GM12874 (cell line): ENCODE results near the gene PTPRZ1.

Source experiments
- TF ChIP-seq, protein P1 (sequence below): IDR thresholded peaks from 2 replicates; pipeline ENCODE4 v1.5.1; 2011; ENCODE audit warnings: low read depth, mild to moderate bottlenecking, control low read depth, low read length, moderate library complexity; ENCODE audit not compliant: insufficient read depth

The PTPRZ1 gene

DNA sequence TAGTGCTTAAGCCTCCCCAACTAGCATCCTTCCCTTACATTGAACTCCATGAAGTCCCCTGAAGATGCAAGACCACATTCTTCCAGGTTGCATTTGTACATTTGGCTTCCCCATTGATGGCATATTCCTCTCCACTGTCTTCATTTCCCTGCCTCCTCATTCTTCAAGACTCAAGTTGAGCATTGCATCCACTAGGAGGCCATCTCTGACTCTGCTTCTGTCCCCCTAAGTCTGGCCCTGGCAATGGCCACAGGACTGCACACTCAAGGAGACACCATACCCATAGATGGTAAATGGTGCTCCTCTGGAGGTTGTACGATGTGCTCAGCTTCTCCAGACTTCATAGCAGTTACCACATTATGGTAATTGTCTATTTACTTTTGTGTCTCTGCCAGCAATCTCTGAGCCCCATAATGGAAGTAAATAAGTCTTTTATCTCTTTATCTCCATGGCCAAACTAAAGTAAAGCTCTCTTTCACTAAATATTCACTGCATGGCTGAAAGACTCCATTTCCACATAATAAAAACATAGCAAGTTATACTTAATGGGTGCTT is 112.6 kb downstream of the PTPRZ1 start:
- TF ChIP-seq, protein P1, sequence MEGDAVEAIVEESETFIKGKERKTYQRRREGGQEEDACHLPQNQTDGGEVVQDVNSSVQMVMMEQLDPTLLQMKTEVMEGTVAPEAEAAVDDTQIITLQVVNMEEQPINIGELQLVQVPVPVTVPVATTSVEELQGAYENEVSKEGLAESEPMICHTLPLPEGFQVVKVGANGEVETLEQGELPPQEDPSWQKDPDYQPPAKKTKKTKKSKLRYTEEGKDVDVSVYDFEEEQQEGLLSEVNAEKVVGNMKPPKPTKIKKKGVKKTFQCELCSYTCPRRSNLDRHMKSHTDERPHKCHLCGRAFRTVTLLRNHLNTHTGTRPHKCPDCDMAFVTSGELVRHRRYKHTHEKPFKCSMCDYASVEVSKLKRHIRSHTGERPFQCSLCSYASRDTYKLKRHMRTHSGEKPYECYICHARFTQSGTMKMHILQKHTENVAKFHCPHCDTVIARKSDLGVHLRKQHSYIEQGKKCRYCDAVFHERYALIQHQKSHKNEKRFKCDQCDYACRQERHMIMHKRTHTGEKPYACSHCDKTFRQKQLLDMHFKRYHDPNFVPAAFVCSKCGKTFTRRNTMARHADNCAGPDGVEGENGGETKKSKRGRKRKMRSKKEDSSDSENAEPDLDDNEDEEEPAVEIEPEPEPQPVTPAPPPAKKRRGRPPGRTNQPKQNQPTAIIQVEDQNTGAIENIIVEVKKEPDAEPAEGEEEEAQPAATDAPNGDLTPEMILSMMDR, result no peak

DNA sequence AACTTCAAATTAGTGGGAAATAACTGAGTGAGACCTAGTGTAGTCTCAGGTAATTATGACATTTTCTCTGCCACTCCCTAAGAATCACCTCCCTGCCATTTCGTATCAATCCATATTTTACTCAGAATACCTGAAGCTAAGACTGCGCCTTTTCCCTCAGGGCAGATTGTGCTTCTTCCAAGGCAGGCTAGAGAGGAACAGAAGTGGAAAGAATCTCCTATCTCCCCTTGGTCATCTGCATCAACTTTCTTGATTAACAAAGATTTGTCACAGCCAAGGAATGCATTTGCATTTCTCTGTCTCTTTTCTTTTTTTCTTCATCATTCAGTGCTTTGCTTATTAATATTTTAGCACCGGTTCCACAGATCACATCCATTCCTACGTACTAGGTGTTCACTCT is 119.1 kb downstream of the PTPRZ1 start:
- TF ChIP-seq, protein P1, result no peak

DNA sequence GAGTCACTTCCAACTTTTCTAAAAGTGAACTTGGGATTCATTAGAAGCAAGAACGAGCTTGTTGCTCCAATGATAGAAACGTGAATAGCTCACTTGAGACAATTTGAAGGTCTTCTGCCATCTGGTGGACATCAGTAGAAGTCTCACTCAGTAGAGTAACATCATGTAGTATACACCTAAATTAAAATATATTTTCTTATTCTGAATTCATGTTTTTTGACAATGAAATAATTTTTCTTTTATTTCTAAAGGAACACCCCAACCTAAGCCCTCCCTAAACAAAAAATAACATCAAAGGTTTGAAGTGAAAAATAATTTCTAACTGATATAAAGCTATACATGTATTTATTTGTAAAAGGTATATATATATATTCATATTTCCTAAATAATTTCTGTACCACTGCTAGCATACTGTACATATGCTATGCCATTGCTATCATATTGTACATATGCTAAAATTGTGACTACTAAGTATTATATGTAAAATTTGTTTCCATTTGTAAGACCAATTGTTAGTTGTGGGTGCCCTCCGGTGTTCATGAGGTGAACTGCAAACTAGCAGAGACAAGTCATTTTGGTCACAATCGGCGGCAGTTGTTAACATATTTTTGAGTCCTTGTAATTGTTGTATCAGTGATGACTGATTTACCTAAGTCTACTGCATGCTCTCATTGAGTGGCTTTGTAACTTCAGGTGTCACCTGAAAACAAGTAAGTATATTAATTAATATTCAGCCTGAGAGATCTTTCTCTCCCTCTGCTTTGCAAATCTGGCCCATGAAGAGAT is 121.9 kb downstream of the PTPRZ1 start:
- TF ChIP-seq, protein P1, result peak; percentile 65

DNA sequence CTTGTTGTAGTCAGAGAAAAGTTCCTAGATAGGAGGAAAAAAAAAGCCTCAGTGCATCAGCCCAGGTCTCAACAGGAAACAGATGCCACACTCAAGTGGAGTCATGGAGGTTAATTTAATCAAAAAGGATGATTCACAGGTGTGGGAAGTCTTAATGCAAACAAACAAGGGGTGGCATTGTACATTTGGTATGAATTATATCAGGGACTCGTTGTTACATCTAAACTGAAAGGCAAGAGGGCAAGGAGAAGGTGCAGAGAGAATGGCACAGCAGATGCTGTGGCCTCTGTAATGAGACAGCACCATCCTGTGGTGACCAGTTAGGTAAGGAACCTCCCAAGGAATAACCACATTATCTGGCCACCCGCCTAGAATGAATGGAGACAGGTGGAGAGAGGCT is 133.7 kb downstream of the PTPRZ1 start:
- TF ChIP-seq, protein P1, result no peak

DNA sequence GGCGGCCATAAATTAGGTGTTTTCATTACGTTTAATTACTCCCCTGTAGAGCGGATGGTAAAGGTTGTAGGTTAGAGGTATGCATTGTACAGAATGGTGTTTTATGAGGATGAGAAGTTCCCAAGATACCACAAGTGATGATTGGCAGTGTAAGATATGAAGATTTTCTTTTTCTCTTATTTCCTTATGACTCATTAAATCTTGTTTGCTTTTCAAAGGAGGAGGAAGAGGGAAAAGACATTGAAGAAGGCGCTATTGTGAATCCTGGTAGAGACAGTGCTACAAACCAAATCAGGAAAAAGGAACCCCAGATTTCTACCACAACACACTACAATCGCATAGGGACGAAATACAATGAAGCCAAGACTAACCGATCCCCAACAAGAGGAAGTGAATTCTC is 137.2 kb downstream of the PTPRZ1 start:
- TF ChIP-seq, protein P1, result no peak

DNA sequence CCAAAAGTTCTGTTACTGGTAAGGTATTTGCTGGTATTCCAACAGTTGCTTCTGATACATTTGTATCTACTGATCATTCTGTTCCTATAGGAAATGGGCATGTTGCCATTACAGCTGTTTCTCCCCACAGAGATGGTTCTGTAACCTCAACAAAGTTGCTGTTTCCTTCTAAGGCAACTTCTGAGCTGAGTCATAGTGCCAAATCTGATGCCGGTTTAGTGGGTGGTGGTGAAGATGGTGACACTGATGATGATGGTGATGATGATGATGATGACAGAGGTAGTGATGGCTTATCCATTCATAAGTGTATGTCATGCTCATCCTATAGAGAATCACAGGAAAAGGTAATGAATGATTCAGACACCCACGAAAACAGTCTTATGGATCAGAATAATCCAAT is 140.1 kb downstream of the PTPRZ1 start:
- TF ChIP-seq, protein P1, result no peak

DNA sequence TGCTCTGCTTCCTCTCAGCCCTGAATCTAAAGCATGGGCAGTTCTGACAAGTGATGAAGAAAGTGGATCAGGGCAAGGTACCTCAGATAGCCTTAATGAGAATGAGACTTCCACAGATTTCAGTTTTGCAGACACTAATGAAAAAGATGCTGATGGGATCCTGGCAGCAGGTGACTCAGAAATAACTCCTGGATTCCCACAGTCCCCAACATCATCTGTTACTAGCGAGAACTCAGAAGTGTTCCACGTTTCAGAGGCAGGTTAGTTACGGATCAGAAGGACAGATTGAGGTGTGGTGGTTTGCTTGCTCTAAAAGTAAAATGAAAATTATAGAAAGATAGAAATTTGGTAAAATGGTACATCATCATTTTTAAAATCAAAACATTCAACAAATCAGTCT is 140.7 kb downstream of the PTPRZ1 start:
- TF ChIP-seq, protein P1, result no peak
